GM03348 (cell line): Measurements from ENCODE around the gene C10orf67.
"Not testable (repeated sequence)": the region's sequence is repeated elsewhere in the genome, so short reads cannot be mapped to it uniquely, and the experiment has no call there.

Experiments used
- DNase-seq: peaks from one replicate; pipeline ENCODE4 v3.0.0; 2012; ENCODE audit warnings: low spot score

The C10orf67 gene

GRCh38 chr10:23263441-23264164 is 81.0 kb downstream of the C10orf67 start:
- DNase-seq = no peak

- no peak for DNase-seq
Observed at GRCh38 chr10:23262928-23263327, 81.7 kb downstream of the C10orf67 start.

- no peak for DNase-seq
Observed at GRCh38 chr10:23258516-23258915, 86.1 kb downstream of the C10orf67 start.

- DNase-seq = no peak
Observed at GRCh38 chr10:23253780-23254179, 90.8 kb downstream of the C10orf67 start.

- not testable (repeated sequence) for DNase-seq
Observed at GRCh38 chr10:23252859-23253258, 91.7 kb downstream of the C10orf67 start.

DNA sequence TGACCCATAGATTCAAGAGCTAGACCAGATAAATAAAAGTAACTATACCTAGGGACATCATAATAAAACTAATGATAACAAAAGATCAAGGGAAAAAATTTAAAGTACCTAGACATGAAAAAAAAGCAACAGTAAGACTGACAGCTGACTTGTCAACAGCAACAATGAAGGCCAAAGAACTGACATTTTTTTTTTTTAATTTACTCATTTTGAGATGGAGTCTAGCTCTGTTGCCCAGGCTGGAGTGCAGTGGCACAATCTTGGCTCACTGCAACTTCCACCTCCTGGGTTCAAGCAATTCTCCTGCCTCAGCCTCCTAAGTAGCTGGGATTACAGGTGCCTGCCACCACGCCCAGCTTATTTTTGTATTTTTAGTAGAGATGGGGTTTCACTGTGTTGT is 102.8 kb downstream of the C10orf67 start:
- DNase-seq = not testable (repeated sequence)

DNA sequence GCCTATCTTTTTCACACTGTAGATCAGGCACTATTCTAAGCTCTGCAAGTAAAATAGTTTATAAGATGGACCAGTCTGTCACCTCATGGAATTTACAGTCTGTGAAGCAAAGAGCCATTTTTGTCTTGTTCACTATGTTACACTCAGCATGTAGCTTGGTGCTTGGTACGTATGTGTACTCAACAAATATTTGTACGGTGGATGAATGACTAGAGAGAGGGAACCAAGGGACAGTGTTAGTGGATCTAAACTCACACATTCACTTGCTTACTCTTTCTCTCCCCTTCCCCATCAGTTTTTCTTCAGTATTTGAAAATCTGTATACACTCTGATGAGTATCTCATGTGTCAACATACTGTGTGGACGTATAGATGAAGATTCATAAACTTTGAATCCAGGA is 106.6 kb downstream of the C10orf67 start:
- no peak for DNase-seq

DNA sequence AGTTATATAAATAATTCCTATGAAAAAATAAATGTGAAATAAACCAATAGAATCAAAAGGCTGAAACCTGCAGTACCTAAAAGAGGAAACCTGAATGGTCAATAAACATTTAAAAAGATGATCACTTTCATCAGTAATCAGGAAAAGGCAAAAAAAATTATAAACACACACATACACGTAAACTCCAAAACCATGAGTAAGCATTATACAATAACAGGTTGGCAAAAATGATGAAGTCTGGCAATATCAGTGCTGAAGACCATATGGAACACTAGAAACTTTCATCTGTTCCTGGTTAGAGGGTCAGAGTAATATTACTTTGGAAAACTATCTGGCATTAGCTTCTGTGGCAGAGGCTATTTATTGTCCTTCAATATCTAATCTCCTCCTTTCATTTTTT is 114.0 kb downstream of the C10orf67 start:
- no peak for DNase-seq

DNA sequence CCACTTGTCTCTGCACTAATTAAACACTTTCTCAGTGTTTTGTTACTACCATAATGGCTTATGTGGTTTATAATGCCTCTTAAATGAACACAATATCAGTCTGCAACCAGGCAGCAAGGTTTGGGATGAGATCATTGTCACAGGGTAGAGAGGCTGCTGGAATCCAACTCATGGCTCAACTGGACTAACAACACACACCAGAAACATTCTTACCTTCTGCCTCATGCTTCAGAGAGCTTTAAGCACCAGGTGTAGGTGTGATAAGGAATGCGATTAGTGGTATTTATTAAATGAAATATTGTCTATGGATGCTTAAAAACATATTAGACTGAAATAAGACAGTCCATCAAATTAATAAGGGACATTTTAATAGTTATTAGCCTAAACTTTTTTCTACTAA is 127.1 kb downstream of the C10orf67 start:
- no peak for DNase-seq

DNA sequence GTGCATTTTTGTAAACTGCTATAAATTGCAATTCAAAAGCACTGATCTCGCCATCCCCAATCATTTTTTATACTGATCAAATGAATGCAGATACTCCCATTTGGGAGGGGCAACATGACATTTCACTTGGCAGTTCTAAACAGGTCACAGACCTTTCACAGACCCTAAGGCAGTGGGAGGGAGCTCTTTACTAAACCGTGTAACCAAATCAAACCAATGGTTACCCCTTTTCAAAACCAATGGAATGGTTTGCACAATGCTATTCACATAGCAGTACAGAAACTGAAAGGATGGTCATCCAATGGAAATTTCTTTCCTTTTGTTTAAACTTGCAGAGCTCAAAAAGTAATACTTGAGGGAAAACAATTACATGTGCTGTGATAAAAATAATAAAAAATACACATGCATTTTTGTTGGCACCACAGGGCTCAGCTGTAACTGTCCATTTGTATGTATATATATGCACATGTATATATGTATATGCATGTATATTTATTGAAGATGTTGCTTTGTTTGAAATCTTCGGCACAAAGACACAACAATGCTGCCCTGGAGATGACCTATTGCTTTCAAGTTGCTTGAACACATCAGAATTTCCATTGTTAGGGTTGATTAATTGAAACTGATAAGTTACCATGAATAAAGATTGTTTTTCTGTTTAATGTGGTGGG is 138.5 kb downstream of the C10orf67 start:
- DNase-seq = no peak

GRCh38 chr10:23204773-23205172 is 139.8 kb downstream of the C10orf67 start:
- no peak for DNase-seq

DNA sequence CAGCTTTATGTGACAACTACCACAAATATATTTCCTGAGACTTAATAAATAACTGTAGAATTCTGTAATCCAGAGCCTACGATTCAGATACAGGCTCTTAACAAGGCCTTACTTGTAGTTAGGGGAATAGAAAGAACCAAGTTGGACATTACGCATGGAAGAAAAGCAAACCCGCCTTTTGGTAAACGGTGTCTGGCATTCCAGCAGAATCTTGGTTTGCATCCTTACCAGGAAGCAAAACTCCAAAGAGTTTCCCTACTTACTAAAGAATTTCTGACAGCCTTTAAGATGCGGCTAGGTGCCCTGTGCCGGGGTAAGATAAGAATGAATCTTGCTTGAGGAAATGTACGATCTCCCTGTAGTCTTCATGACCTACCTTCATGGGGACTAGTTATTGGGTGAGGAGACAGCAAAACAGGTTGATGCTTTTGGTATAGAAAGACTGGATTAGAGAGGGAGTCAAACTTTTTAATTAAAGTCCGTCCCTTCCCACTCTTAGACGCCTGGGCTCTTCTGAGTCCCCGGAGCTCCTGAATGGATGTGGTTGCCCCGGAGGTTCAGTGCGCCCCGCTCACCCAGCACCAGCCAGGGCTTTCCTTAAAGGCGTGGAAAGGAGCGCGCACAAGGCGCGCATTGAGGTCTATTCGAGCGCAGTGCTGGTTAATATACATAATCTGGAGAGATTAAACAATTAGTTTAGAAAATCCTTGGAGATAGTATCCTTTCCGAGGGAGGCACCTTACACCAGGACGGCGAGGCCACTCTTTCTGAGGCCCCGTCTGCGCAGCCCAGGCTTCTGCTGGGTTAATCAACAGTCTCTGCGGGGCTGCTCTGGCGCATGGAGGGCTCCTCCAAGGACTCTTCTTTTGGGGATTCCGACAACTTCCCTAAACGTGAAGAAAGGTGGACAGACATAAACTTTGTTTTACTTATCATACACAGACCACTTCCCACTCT is 140.9 kb downstream of the C10orf67 start:
- DNase-seq = no peak

DNA sequence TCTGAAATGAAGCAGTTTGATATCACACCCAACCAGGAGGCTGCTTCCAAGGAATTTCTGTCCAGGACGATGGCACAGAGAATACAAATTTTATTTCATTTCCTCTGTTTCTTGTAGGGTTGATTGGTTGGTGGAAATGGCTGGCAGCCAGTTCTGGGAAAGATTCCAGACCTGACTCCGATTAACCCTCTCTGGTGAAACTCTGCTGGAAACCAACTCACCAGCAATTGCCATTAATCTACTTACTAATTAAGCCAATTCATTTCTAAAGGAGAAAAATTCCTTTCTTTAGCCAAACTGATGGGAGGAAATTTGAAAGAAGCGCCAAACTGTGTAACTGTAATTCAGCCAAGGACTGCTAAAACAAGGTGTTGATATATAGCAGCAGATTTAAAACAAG is 141.8 kb downstream of the C10orf67 start:
- DNase-seq = no peak

DNA sequence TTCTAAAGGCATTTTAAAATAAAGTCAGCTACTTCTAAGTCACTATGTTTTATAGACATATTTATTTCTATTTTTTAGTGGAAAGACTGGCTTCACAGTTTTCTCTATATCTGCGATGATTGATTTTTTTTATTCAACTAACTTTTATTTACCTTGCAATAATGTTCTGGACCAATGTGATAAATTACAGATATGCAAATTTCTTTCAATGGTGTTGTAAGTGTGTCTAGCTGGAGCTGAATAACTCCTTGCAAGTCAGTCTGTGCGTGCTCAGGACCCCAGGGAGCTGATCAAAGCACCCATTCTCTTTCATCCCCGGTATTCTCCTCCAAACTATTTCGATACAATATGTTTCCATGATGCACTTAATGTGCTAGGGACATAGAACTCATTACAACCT is 142.8 kb downstream of the C10orf67 start:
- no peak for DNase-seq

DNA sequence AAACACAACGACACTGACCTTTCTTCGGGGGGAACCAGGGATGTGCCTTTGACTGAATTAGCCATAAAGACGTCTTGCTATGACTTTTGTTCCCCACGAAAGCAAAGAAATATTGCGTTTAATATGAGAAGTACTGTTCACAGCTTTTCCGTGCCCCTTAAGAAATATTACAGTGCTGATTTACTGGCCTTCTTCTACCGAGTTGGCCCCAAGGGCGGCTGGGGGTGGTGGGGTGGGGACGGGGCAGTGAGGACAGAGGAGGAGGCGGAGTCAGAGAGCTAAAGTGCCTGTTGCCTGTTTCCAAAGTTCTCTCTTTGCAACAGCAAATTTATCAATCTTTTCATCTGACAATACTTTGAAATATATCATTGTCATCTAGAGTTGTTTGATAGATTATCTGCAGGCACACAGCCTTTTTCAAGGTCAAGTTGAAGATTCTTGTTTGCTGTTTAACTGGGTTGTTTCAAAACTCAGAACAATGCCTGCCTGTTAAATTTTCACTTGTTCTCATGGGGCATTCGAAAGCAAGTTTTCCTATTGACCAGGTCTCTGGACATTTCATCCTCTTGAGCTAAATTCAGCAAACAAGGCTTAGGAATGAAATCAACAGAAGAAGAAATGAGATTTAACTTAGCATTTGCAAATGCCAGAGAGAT is 143.5 kb downstream of the C10orf67 start:
- DNase-seq = no peak

DNA sequence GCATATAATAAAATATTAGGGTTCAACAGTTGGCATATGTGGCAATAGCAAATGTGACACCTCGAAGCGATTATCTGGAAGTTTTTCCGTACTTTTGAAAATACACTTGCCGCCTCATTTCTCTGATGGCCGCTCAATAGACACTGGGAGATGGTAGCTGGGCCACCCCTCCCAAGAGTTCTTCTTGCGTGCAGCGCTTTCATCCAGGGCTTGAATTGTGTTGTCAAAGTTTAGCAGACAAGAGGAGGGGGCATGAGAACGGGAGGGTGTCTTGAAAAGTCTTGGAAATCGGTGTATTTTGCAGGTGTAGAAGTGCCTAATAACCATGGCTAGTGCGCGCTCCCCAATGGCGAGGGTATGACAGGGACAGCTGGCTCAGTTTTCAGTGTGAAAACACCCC is 144.0 kb downstream of the C10orf67 start:
- no peak for DNase-seq

DNA sequence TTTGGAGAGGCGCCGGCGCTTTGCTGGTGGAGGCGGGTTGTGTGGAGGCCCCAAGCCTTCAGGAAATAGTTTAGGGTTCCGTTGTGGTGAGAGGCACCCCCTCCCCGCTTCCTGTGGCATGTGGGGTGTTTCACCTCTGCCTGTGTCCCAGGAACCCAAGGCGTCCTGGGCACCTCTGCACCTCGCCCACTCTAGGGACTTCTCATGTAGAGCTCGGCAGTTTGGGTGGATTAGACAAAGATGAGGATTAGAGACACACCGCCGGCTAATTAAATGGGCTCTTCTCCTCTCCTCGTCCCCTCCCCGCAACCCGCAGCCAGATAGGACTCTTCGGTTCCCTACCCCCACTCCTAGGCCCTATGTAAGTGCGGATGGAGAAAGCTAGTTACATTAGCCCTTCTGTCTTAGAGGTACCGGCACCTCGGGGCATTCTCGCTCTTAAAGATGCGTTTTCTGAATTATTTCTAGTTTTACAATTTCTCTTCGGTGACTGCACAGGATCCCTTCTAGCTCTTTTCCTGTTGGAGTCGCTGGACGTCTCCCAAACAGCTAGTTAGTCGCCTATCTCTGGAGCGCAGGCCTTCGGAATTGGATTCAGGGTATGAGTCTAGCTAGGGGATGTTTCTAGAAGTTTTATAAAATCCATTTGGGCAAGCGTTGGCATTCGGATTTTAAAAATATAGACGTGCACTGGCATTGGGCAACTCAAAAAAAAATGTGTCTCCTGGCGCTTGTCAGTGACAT is 144.7 kb downstream of the C10orf67 start:
- DNase-seq = no peak

GRCh38 chr10:23198940-23199767 is 145.4 kb downstream of the C10orf67 start:
- DNase-seq = no peak

- no peak for DNase-seq
Observed at GRCh38 chr10:23198610-23198939, 146.0 kb downstream of the C10orf67 start.

DNA sequence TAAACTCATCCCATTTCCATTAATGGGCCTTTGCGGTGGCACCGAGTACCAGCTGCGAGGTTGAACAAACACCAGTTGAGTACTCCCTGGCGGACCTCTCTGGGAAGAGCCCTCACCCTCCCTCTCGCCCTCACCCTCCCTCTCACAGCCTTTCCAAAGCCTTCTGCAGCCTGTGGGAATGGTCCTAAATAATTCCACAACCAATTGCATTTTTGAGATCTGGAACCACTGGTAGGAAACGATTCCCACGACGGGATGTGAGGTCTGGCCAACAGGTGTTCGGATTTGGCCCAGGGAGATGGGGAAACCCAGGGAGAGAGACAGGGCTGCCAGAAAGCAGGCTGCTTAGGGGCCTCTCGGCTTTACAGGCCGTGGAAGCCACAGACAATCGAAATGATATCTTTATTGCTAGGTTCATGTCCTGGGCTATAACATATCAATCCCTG is 147.2 kb downstream of the C10orf67 start:
- DNase-seq = no peak

GRCh38 chr10:23196915-23197314 is 147.7 kb downstream of the C10orf67 start:
- no peak for DNase-seq
